ENCODE results near the gene KRTAP16-1. TPM values are rescaled to one million over a fixed set of nuclear protein-coding genes. Genes with fewer than 3 reads are reported as not detected.

The KRTAP16-1 gene
- total RNA-seq, 1 donor from 2014 or later: not detected

DNA sequence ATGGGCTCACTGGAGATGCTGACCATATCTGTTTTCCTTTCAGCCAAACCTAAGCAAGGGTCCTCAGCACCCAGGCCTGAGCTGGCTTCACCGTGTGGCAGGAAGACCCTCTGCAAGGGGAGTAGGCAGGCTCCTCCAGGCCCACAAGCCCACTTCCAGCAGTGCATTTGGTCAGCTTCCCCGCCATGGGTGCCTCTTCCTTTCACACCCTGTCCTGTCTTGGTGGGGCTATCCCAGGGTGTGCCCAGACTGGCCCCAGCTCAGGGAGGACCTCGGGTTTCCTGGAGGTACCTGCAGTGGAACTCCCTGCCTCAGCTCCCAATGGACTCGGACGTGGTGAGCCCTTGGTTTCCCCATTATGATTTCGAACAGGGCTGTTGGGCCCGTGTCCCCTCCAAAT is 19.1 kb upstream of the KRTAP16-1 start:
- Mint-ChIP-seq H3K4me3 (no peak overlapping the region), H3K36me3 (ENCODE audit: low read depth) (no peaks in the 10 kb centered on the region), H3K9me3 (no peaks in the 10 kb centered on the region), H3K27ac (ENCODE audit: unreplicated experiment) (no peak overlapping the region), H3K4me1 (no peaks in the 10 kb centered on the region), H3K27me3 (ENCODE audit: low read depth) (no peaks in the 10 kb centered on the region)
- DNase-seq (ENCODE audit: low read depth, low spot score): no peak
- no peak for TF ChIP-seq CTCF (conservative IDR thresholded peaks at IDR 0.05)

- TF ChIP-seq CTCF (conservative IDR thresholded peaks at IDR 0.05): no peak
- no peaks in the 10 kb centered on the region for H3K9me3 Mint-ChIP-seq
- no peak for DNase-seq (ENCODE audit: low read depth, low spot score)
- H3K4me3 Mint-ChIP-seq: no peak overlapping the region
- H3K36me3 Mint-ChIP-seq (ENCODE audit: low read depth): no peaks in the 10 kb centered on the region
- no peaks in the 10 kb centered on the region for H3K27me3 Mint-ChIP-seq (ENCODE audit: low read depth)
- peak overlapping the region; percentile 35 for H3K27ac Mint-ChIP-seq (ENCODE audit: unreplicated experiment)
- H3K4me1 Mint-ChIP-seq: peaks cover 2% of the 10 kb centered on the region
Measured at GRCh38 chr17:41327411-41328120, 18.5 kb upstream of the KRTAP16-1 start.

- no peak overlapping the region for H3K27ac Mint-ChIP-seq (ENCODE audit: unreplicated experiment)
- H3K4me3 Mint-ChIP-seq: no peak overlapping the region
- H3K4me1 Mint-ChIP-seq: peaks cover 5% of the 10 kb centered on the region
- H3K27me3 Mint-ChIP-seq (ENCODE audit: low read depth): no peaks in the 10 kb centered on the region
- H3K9me3 Mint-ChIP-seq: no peaks in the 10 kb centered on the region
- TF ChIP-seq CTCF (conservative IDR thresholded peaks at IDR 0.05): no peak
- no peak for DNase-seq (ENCODE audit: low read depth, low spot score)
- H3K36me3 Mint-ChIP-seq (ENCODE audit: low read depth): no peaks in the 10 kb centered on the region
Measured at GRCh38 chr17:41326173-41327145, 17.4 kb upstream of the KRTAP16-1 start.

GRCh38 chr17:41325611-41326010 is 16.5 kb upstream of the KRTAP16-1 start:
- DNase-seq (ENCODE audit: low read depth, low spot score): no peak
- no peaks in the 10 kb centered on the region for H3K36me3 Mint-ChIP-seq (ENCODE audit: low read depth)

More at GRCh38 chr17:41325611-41326010, 16.5 kb upstream of the KRTAP16-1 start:
- no peak for TF ChIP-seq CTCF (conservative IDR thresholded peaks at IDR 0.05)
- Mint-ChIP-seq H3K27me3 (ENCODE audit: low read depth) (no peaks in the 10 kb centered on the region), H3K4me1 (peaks cover 5% of the 10 kb centered on the region), H3K9me3 (peaks cover 1% of the 10 kb centered on the region), H3K4me3 (no peak overlapping the region), H3K27ac (ENCODE audit: unreplicated experiment) (no peak overlapping the region)

Data from neural crest cell (in vitro differentiated cells).